Measurements from ENCODE around the gene C4BPA.

The C4BPA gene

GRCh38 chr1:207140536-207140935 is 36.5 kb downstream of the C4BPA start:
- no peak overlapping the region for H3K27ac ChIP-seq (ENCODE audit: extremely low read depth, low read depth, low read length)
- ChIA-PET POLR2A (no interaction called here), CTCF (interaction anchor here (1.0 kb wide), 1 partner anchor 13 kb away, joined by 5 read pairs; no protein-coding TSS in a partner anchor)
- H3K4me3 ChIP-seq (ENCODE audit: low read depth, low read length), result no peak overlapping the region
- H3K4me1 ChIP-seq (ENCODE audit: control insufficient read depth, insufficient read depth, low read length), result no peaks in the 10 kb centered on the region
- no peak for TF ChIP-seq ZNF174 (tag by site-specific recombination; IDR thresholded peaks at IDR 0.05)
- no peak for TF ChIP-seq ZNF239 (tag by site-specific recombination; IDR thresholded peaks at IDR 0.05)
- TF ChIP-seq ZNF335 (tag by site-specific recombination; conservative IDR thresholded peaks at IDR 0.05), result no peak
- no peak for TF ChIP-seq ZNF114 (tag by site-specific recombination; IDR thresholded peaks at IDR 0.05)
- TF ChIP-seq YY1 (tag by site-specific recombination; IDR thresholded peaks at IDR 0.05), result no peak
- no peak for TF ChIP-seq OVOL3 (tag by site-specific recombination; IDR thresholded peaks at IDR 0.05)
- no peak for TF ChIP-seq ZFHX2 (tag by site-specific recombination; conservative IDR thresholded peaks at IDR 0.05)
- TF ChIP-seq ZNF324 (tag by site-specific recombination; IDR thresholded peaks at IDR 0.05), result no peak
- TF ChIP-seq ZNF514 (tag by site-specific recombination; IDR thresholded peaks at IDR 0.05), result no peak
- no peak for TF ChIP-seq ZNF391 (tag by site-specific recombination; IDR thresholded peaks at IDR 0.05; ENCODE audit: borderline replicate concordance, low read depth)
- TF ChIP-seq ZBTB49 (tag by site-specific recombination; IDR thresholded peaks at IDR 0.05; ENCODE audit: low read depth), result no peak
- no peak for TF ChIP-seq KLF17 (tag by site-specific recombination; IDR thresholded peaks at IDR 0.05)
- no peak for TF ChIP-seq ZNF785 (tag by site-specific recombination; IDR thresholded peaks at IDR 0.05)
- TF ChIP-seq ZNF341 (tag by site-specific recombination; IDR thresholded peaks at IDR 0.05; ENCODE audit: low read depth), result no peak
- no peaks in the 10 kb centered on the region for H3K36me3 ChIP-seq (ENCODE audit: control insufficient read depth in 2 of 2, insufficient read depth in 1 of 2, low read length in 2 of 2)
- H3K9me3 ChIP-seq (ENCODE audit: control insufficient read depth, insufficient read depth, low read depth, low read length), result no peaks in the 10 kb centered on the region

GRCh38 chr1:207145401-207146058 is 41.5 kb downstream of the C4BPA start:
- no peaks in the 10 kb centered on the region for H3K36me3 ChIP-seq (ENCODE audit: control insufficient read depth in 2 of 2, insufficient read depth in 1 of 2, low read length in 2 of 2)
- no peak overlapping the region for H3K27ac ChIP-seq (ENCODE audit: extremely low read depth, low read depth, low read length)
- H3K9me3 ChIP-seq (ENCODE audit: control insufficient read depth, insufficient read depth, low read depth, low read length), result no peaks in the 10 kb centered on the region
- no peak overlapping the region for H3K4me3 ChIP-seq (ENCODE audit: low read depth, low read length)
- H3K4me1 ChIP-seq (ENCODE audit: control insufficient read depth, insufficient read depth, low read length), result no peaks in the 10 kb centered on the region
- TF ChIP-seq EGR2 (tag by site-specific recombination; IDR thresholded peaks at IDR 0.05; ENCODE audit: low read depth), result no peak
- no peak for TF ChIP-seq ZNF16 (tag by site-specific recombination; IDR thresholded peaks at IDR 0.05; ENCODE audit: low read depth)
- no peak for TF ChIP-seq INSM2 (tag by site-specific recombination; IDR thresholded peaks at IDR 0.05)
- TF ChIP-seq ZNF510 (tag by site-specific recombination; IDR thresholded peaks at IDR 0.05; ENCODE audit: insufficient replicate concordance), result no peak
- TF ChIP-seq ZSCAN16 (tag by site-specific recombination; IDR thresholded peaks at IDR 0.05), result no peak
- TF ChIP-seq ZNF555 (tag by site-specific recombination; conservative IDR thresholded peaks at IDR 0.05), result no peak
- TF ChIP-seq SP2 (tag by site-specific recombination; IDR thresholded peaks at IDR 0.05), result no peak
- TF ChIP-seq KLF7 (tag by site-specific recombination; IDR thresholded peaks at IDR 0.05; ENCODE audit: borderline replicate concordance), result no peak
- no peak for TF ChIP-seq ZIC2 (tag by site-specific recombination; IDR thresholded peaks at IDR 0.05)
- TF ChIP-seq YY2 (tag by site-specific recombination; IDR thresholded peaks at IDR 0.05), result no peak
- no peak for TF ChIP-seq ZNF223 (tag by site-specific recombination; IDR thresholded peaks at IDR 0.05)
- TF ChIP-seq GLIS2 (tag by site-specific recombination; IDR thresholded peaks at IDR 0.05), result no peak
- no peak for TF ChIP-seq ZNF629 (tag by site-specific recombination; IDR thresholded peaks at IDR 0.05)
- no peak for TF ChIP-seq ZNF169 (tag by site-specific recombination; IDR thresholded peaks at IDR 0.05)
- TF ChIP-seq ZNF214 (tag by site-specific recombination; IDR thresholded peaks at IDR 0.05; ENCODE audit: borderline replicate concordance), result no peak
- TF ChIP-seq ZBTB26 (tag by site-specific recombination; optimal IDR thresholded peaks at IDR 0.05), result no peak
- no peak for TF ChIP-seq IKZF3 (tag by site-specific recombination; IDR thresholded peaks at IDR 0.05)
- TF ChIP-seq ZNF624 (tag by site-specific recombination; IDR thresholded peaks at IDR 0.05), result no peak
- POLR2A ChIA-PET, result no interaction called here
- CTCF ChIA-PET, result interaction anchor here (0.6 kb wide), 1 partner anchor 245 kb away, joined by 3 read pairs; no protein-coding TSS in a partner anchor

Measured in HEK293 (cell line).